ENCODE results near the gene TCF4.

DNA sequence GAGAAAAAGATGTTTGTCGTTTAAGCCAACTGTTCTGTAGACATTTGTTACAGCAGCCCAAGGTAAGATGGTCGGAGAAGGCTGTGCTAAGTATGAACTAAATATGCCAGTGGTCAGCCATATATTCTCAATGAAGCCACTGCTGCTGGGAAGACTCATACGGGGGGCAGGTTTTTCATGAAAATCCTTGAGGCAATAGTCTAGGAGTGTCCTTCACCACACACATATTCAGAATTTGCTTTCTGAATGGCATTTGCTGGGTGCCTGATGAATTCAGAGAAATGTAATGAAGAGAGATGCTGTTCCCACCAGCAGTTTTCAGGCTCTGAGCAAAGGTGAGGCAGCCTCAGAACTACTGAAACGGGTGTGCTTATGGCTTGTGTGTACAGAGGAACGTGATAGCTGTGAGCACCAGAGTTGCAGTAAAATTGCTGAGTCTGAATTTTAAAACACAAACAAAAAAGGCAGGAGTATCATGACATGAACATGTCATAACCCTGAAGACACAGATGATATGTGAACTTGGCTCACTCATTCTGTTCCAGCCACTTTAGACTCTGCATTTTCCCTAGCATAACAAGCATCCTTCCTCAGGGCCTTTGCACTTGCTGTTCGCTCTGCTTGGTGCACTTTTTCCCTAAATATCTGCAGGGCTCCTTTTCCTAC, 21.3 kb upstream of the TCF4 start:
- TF ChIP-seq, protein P1, sequence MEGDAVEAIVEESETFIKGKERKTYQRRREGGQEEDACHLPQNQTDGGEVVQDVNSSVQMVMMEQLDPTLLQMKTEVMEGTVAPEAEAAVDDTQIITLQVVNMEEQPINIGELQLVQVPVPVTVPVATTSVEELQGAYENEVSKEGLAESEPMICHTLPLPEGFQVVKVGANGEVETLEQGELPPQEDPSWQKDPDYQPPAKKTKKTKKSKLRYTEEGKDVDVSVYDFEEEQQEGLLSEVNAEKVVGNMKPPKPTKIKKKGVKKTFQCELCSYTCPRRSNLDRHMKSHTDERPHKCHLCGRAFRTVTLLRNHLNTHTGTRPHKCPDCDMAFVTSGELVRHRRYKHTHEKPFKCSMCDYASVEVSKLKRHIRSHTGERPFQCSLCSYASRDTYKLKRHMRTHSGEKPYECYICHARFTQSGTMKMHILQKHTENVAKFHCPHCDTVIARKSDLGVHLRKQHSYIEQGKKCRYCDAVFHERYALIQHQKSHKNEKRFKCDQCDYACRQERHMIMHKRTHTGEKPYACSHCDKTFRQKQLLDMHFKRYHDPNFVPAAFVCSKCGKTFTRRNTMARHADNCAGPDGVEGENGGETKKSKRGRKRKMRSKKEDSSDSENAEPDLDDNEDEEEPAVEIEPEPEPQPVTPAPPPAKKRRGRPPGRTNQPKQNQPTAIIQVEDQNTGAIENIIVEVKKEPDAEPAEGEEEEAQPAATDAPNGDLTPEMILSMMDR (IDR thresholded peaks at IDR 0.05) = no peak
- TF ChIP-seq EZH2 (IDR thresholded peaks at IDR 0.05; ENCODE audit: borderline replicate concordance, insufficient read depth, low read depth, low read length, poor library complexity, severe bottlenecking) = no peak

Data from B cell (primary cell).